Measurements from ENCODE around the gene RPS10.

- TF ChIP-seq EZH2 (IDR thresholded peaks at IDR 0.05; ENCODE audit: borderline replicate concordance, low read length) (no peak), CTCF (IDR thresholded peaks at IDR 0.05; ENCODE audit: low read length) (no peak)
Measured at GRCh38 chr6:34435916-34436315, 10.0 kb upstream of the RPS10 start.
